Measurements from ENCODE around the gene GCG. TPM values are rescaled to one million over a fixed set of nuclear protein-coding genes. Genes with fewer than 3 reads are reported as not detected.

GCG gene
- total RNA-seq, 1 donor from 2014 or later, result 128 TPM

DNA sequence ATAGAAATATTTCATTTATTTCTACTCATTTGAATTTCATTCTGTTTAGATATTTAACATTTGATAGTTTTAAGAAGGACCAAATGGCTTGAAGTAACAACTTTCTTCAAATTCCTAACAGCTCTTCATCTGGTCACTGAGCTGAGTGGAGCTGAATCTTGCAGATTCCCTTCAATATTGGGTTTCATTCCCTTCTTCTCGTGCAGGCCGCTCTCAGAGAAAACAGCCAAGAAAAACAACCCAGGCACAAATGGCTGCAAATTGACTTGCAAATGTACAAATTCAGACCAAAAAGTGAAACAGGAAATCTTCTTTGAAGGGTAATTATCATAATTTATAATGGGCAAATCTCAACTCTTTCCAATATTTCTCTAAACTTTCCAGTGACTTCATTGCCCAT lies 30.3 kb upstream of the GCG start:
- TF ChIP-seq, protein P1, sequence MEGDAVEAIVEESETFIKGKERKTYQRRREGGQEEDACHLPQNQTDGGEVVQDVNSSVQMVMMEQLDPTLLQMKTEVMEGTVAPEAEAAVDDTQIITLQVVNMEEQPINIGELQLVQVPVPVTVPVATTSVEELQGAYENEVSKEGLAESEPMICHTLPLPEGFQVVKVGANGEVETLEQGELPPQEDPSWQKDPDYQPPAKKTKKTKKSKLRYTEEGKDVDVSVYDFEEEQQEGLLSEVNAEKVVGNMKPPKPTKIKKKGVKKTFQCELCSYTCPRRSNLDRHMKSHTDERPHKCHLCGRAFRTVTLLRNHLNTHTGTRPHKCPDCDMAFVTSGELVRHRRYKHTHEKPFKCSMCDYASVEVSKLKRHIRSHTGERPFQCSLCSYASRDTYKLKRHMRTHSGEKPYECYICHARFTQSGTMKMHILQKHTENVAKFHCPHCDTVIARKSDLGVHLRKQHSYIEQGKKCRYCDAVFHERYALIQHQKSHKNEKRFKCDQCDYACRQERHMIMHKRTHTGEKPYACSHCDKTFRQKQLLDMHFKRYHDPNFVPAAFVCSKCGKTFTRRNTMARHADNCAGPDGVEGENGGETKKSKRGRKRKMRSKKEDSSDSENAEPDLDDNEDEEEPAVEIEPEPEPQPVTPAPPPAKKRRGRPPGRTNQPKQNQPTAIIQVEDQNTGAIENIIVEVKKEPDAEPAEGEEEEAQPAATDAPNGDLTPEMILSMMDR (IDR thresholded peaks at IDR 0.05; ENCODE audit: unreplicated experiment), result no peak
- Mint-ChIP-seq H3K36me3 (ENCODE audit: insufficient read depth) (no peaks in the 10 kb centered on the region), H3K4me1 (ENCODE audit: low read depth) (no peaks in the 10 kb centered on the region), H3K27me3 (peaks cover 7% of the 10 kb centered on the region), H3K9me3 (ENCODE audit: low read depth) (no peaks in the 10 kb centered on the region), H3K4me3 (ENCODE audit: low read depth) (no peak overlapping the region), H3K27ac (no peak overlapping the region)
- DNase-seq (ENCODE audit: low spot score, unreplicated experiment), result no peak

DNA sequence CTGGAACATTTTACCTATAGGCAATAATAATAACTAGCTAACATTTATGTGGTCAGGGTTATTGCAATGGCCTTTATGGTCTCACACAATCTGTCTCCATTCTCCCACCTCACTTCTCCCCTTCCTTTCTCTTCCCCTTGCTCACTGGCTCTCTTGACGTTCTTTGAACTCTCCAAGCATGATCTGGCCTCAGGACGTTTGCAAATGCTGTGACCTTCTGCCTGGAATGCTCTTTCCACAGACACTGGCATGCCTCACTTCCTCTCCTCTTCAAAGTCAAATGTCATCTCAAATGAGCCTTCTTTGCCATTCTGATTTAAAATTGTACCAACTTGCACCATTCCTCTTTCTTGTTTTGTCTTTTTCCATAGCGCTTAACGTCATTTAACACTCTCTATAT lies 25.3 kb upstream of the GCG start:
- DNase-seq (ENCODE audit: low spot score, unreplicated experiment), result no peak

DNA sequence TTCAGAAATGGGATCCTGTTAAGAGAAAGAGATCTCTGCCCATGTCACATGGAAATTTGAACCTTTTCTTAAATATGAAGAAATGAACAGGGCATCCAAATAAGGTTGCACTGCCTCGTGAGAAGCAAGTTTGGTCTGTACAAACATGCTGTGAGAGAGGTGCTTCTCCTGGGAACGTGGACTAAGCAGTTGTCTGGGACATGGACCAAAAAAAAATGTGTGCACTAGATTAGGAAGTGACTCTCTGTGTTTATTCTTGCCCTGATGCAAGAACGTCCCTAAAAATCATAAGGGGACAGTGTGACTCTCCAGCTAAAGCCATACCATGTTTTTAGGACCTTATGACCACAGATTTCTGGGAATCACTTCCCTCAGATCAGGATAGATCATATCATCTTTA lies 23.7 kb upstream of the GCG start:
- no peak for DNase-seq (ENCODE audit: low spot score, unreplicated experiment)
- no peaks in the 10 kb centered on the region for H3K9me3 Mint-ChIP-seq (ENCODE audit: low read depth)
- H3K27me3 Mint-ChIP-seq, result peaks cover 6% of the 10 kb centered on the region
- H3K4me1 Mint-ChIP-seq (ENCODE audit: low read depth), result no peaks in the 10 kb centered on the region
- H3K27ac Mint-ChIP-seq, result no peak overlapping the region
- TF ChIP-seq, protein P1 (IDR thresholded peaks at IDR 0.05; ENCODE audit: unreplicated experiment), result no peak
- no peak overlapping the region for H3K4me3 Mint-ChIP-seq (ENCODE audit: low read depth)
- no peaks in the 10 kb centered on the region for H3K36me3 Mint-ChIP-seq (ENCODE audit: insufficient read depth)

More for the DNA sequence above, 25.3 kb upstream of the GCG start:
- Mint-ChIP-seq H3K27me3 (peaks cover 9% of the 10 kb centered on the region), H3K4me3 (ENCODE audit: low read depth) (no peak overlapping the region), H3K27ac (no peak overlapping the region), H3K36me3 (ENCODE audit: insufficient read depth) (no peaks in the 10 kb centered on the region), H3K9me3 (ENCODE audit: low read depth) (no peaks in the 10 kb centered on the region), H3K4me1 (ENCODE audit: low read depth) (no peaks in the 10 kb centered on the region)
- TF ChIP-seq, protein P1 (IDR thresholded peaks at IDR 0.05; ENCODE audit: unreplicated experiment), result no peak

DNA sequence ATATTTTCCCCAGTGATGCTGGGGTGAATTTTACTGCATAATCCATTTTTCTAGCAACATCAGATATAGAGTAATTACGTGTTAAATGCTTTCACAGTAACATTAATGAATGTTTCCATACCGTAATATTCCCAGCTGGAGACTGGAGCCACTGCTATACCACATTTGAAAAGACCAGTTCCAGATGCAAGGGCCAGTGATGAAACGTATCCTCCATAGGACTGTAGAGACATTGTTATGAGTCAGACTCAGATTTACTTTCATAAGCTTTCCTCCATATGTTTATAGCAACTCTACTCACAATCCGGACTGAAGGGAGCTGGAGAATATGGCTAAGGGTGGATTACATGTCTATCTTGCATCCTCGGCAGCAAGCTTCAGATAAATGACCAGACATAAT lies 22.7 kb upstream of the GCG start:
- Mint-ChIP-seq H3K27me3 (peaks cover 2% of the 10 kb centered on the region), H3K27ac (no peak overlapping the region), H3K36me3 (ENCODE audit: insufficient read depth) (no peaks in the 10 kb centered on the region), H3K9me3 (ENCODE audit: low read depth) (no peaks in the 10 kb centered on the region), H3K4me1 (ENCODE audit: low read depth) (no peaks in the 10 kb centered on the region), H3K4me3 (ENCODE audit: low read depth) (no peak overlapping the region)
- no peak for DNase-seq (ENCODE audit: low spot score, unreplicated experiment)
- TF ChIP-seq, protein P1 (IDR thresholded peaks at IDR 0.05; ENCODE audit: unreplicated experiment), result no peak

DNA sequence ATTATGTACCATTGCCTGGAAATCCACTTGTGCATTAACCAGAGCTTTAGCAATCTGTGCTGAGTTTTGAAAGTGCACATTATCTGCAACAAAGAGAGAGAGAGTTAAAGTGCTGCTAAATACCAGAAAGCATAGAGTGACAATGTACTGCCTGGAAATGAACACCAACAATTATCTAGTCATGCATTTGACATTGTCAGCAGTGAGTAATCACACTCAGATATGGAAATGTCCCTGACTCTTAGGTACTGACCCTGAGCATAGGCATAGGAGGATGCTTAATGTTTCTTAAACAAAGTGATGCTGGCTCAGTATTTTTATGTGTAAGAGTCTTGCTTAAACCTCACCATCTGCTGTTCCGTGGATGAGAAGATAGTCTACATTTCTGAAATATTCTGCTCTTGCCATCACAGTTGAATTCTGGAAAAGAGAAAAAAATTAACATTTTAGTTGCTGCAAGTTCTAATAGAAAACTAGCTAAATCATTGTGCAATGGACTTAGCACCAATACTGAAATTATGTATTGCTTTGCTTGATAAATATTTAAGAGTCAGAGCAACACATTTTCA lies 20.8 kb upstream of the GCG start:
- Mint-ChIP-seq H3K9me3 (ENCODE audit: low read depth) (no peaks in the 10 kb centered on the region), H3K27ac (no peak overlapping the region), H3K4me3 (ENCODE audit: low read depth) (no peak overlapping the region), H3K4me1 (ENCODE audit: low read depth) (no peaks in the 10 kb centered on the region), H3K27me3 (peaks cover 5% of the 10 kb centered on the region), H3K36me3 (ENCODE audit: insufficient read depth) (no peaks in the 10 kb centered on the region)
- TF ChIP-seq, protein P1 (IDR thresholded peaks at IDR 0.05; ENCODE audit: unreplicated experiment), result no peak
- DNase-seq (ENCODE audit: low spot score, unreplicated experiment), result no peak

Measured in progenitor cell of endocrine pancreas (in vitro differentiated cells).